Gastroesophageal sphincter (tissue), 3 donors: ENCODE measurements around the gene KDM6A.

Experiments
- CTCF ChIP-seq, 4 experiments: fragments of 200-600 bp in 2 of 4; fragments of 450-650 bp in 2 of 4; sonication (generic) in 1 of 4; IDR thresholded peaks; one replicate each; pipeline ENCODE4 v1.5.1; 2017 to 2019; ENCODE audit warnings: antibody characterized with exemption in 4 of 4, mild to moderate bottlenecking in 2 of 4, moderate library complexity in 2 of 4
- EP300 ChIP-seq: sonication (generic); formaldehyde crosslinking; IDR thresholded peaks from one replicate; pipeline ENCODE4 v1.6.1; 2017; ENCODE audit warnings: antibody characterized with exemption, mild to moderate bottlenecking
- POLR2A ChIP-seq, 2 donors: fragments of 450-650 bp; IDR thresholded peaks; one replicate each; pipeline ENCODE4 v1.6.1; 2017; ENCODE audit warnings: antibody characterized with exemption in 2 of 2, mild to moderate bottlenecking in 2 of 2, moderate library complexity in 1 of 2
- POLR2AphosphoS5 ChIP-seq: sonication (generic); formaldehyde crosslinking; IDR thresholded peaks from one replicate; pipeline ENCODE4 v1.6.1; 2017; ENCODE audit warnings: antibody characterized with exemption

GRCh38 chrX:45009371-45010000 is 136.5 kb downstream of the KDM6A start:
- TF ChIP-seq CTCF (IDR thresholded peaks at IDR 0.05), result no peak
- no peak for TF ChIP-seq POLR2AphosphoS5
- TF ChIP-seq EP300, result no peak
- TF ChIP-seq POLR2A (IDR thresholded peaks at IDR 0.05), result no peak
